Right renal pelvis (tissue), 4 donors: Measurements from ENCODE around the gene PSMG3. TPM values are rescaled to one million over a fixed set of nuclear protein-coding genes. Genes with fewer than 3 reads are reported as not detected.

Experiments used
- DNase-seq, 4 donors: peaks; one replicate each; pipeline ENCODE4 v3.0.0-alpha.2; 2013; ENCODE audit warnings: low read depth in 4 of 4, low spot score in 3 of 4, missing footprints in 1 of 4
- polyA plus RNA-seq, 4 donors: library from polyadenylated mRNA; unstranded; fragments of 120-200 nt; gene quantifications; one replicate each; pipeline ENCODE4 v1.2.1, GENCODE V29; 2013; ENCODE audit not compliant: insufficient read length in 4 of 4

PSMG3 gene
- polyA plus RNA-seq, 4 donors, result 31.2 to 35.3 (median 33.0) TPM

GRCh38 chr7:1559626-1560590 lies 9.9 kb downstream of the PSMG3 start:
- DNase-seq, result no peak

- DNase-seq, result no peak
These were observed 10.8 kb downstream of the PSMG3 start for GRCh38 chr7:1558841-1559625.

GRCh38 chr7:1558181-1558811 lies 11.5 kb downstream of the PSMG3 start:
- no peak for DNase-seq

- no peak for DNase-seq
These were observed 12.1 kb downstream of the PSMG3 start for GRCh38 chr7:1557771-1558170.

- DNase-seq, result no peak
These were observed 12.8 kb downstream of the PSMG3 start for GRCh38 chr7:1557006-1557405.

GRCh38 chr7:1555813-1556543 lies 13.9 kb downstream of the PSMG3 start, which contains the start of gene TMEM184A:
TSS of gene TMEM184A (minus strand) at chr7:1556205. CDS start at chr7:1555484, 721 bp downstream.
- DNase-seq, result no peak

GRCh38 chr7:1555046-1555812 lies 14.6 kb downstream of the PSMG3 start:
- no peak for DNase-seq

GRCh38 chr7:1554333-1555045 lies 15.3 kb downstream of the PSMG3 start:
- DNase-seq, result no peak

GRCh38 chr7:1553512-1554210 lies 16.2 kb downstream of the PSMG3 start:
- DNase-seq, result no peak

- no peak for DNase-seq
These were observed 17.6 kb downstream of the PSMG3 start for GRCh38 chr7:1552200-1552599.

GRCh38 chr7:1550846-1551155 lies 19.0 kb downstream of the PSMG3 start:
- DNase-seq, result no peak

- no peak for DNase-seq
These were observed 19.6 kb downstream of the PSMG3 start for GRCh38 chr7:1550005-1550845.

GRCh38 chr7:1549357-1550004 lies 20.4 kb downstream of the PSMG3 start:
- no peak for DNase-seq

GRCh38 chr7:1548944-1549343 lies 20.9 kb downstream of the PSMG3 start:
- no peak for DNase-seq

- no peak for DNase-seq
These were observed 21.4 kb downstream of the PSMG3 start for GRCh38 chr7:1548438-1548831.

GRCh38 chr7:1547777-1548437 lies 21.9 kb downstream of the PSMG3 start:
- no peak for DNase-seq
